ENCODE measurements around the gene HSPA6.

Gene HSPA6

GRCh38 chr1:161495490-161495889 is 28.9 kb upstream of the HSPA6 start:
- Histone ChIP-seq H4K8ac (ENCODE audit: low read depth, low read length) (no peak overlapping the region), H2AK5ac (ENCODE audit: low read depth, low read length) (no peak overlapping the region), H2BK5ac (ENCODE audit: low read length) (no peak overlapping the region), H3K18ac (ENCODE audit: low read length) (no peak overlapping the region), H3K4ac (ENCODE audit: low read length) (no peak overlapping the region), H3K4me1 (ENCODE audit: control insufficient read depth in 2 of 2, insufficient read depth in 1 of 2, low read depth in 1 of 2, low read length in 2 of 2) (no peaks in the 10 kb centered on the region), H4K91ac (ENCODE audit: low read depth, low read length, poor library complexity) (no peak overlapping the region), H3K4me3 (ENCODE audit: low read length in 2 of 2) (no peak overlapping the region), H3K36me3 (replicated peaks in 1 of 2; ENCODE audit: control insufficient read depth in 2 of 2, insufficient read depth in 2 of 2, low read length in 2 of 2) (no peaks in the 10 kb centered on the region), H3K27ac (replicated peaks; ENCODE audit: low read length) (no peak overlapping the region), H2BK120ac (ENCODE audit: low read depth, low read length) (no peak overlapping the region), H3K4me2 (ENCODE audit: insufficient read depth, low read length, poor library complexity, severe bottlenecking) (no peak overlapping the region), H3K9me3 (replicated peaks in 1 of 2; ENCODE audit: control insufficient read depth in 2 of 2, insufficient read depth in 1 of 2, low read depth in 1 of 2, low read length in 2 of 2) (no peaks in the 10 kb centered on the region), H3K14ac (ENCODE audit: low read length) (no peak overlapping the region), H3K23ac (ENCODE audit: low read depth, low read length, poor library complexity) (no peak overlapping the region), H2BK15ac (ENCODE audit: low read length) (no peak overlapping the region), H3K79me1 (ENCODE audit: low read depth, low read length) (no peaks in the 10 kb centered on the region), H2BK12ac (ENCODE audit: low read length) (no peak overlapping the region), H3K27me3 (ENCODE audit: control insufficient read depth in 3 of 3, insufficient read depth in 3 of 3, low read depth in 1 of 3, low read length in 3 of 3) (peaks cover 0 to 4% (median 0%) of the 10 kb centered on the region in 3 experiments), H3K9ac (ENCODE audit: low read depth, low read length, poor library complexity) (no peak overlapping the region), H2AFZ (ENCODE audit: low read length) (no peak overlapping the region)
- no peak for DNase-seq (ENCODE audit: low spot score)

DNA sequence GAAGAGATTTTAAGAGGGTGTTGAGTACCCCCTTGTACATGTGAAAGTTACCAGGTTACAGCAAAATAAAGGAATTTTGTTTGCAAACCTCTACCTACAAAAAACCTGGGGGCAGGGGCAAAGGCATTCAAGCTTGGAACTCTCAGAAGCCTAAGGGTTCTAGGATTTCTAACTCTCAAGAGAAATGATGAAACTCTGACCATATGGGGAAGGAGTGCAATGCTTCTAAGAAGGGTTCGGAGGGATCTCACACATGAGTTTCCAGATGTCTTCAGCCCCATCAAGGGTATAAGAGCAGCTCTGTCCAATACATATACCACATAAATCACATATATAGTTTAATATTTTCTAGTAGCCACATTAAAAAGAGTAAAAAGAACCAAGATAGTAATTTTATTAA is 26.4 kb upstream of the HSPA6 start:
- Histone ChIP-seq H2BK15ac (ENCODE audit: low read length) (no peak overlapping the region), H2BK120ac (ENCODE audit: low read depth, low read length) (no peak overlapping the region), H4K91ac (ENCODE audit: low read depth, low read length, poor library complexity) (no peak overlapping the region), H2BK5ac (ENCODE audit: low read length) (no peak overlapping the region), H3K9me3 (replicated peaks in 1 of 2; ENCODE audit: control insufficient read depth in 2 of 2, insufficient read depth in 1 of 2, low read depth in 1 of 2, low read length in 2 of 2) (no peaks in the 10 kb centered on the region), H3K79me1 (ENCODE audit: low read depth, low read length) (no peaks in the 10 kb centered on the region), H3K18ac (ENCODE audit: low read length) (no peak overlapping the region), H3K27ac (replicated peaks; ENCODE audit: low read length) (no peak overlapping the region), H3K23ac (ENCODE audit: low read depth, low read length, poor library complexity) (no peak overlapping the region), H3K14ac (ENCODE audit: low read length) (no peak overlapping the region), H3K4ac (ENCODE audit: low read length) (no peak overlapping the region), H2AFZ (ENCODE audit: low read length) (no peak overlapping the region), H3K9ac (ENCODE audit: low read depth, low read length, poor library complexity) (no peak overlapping the region), H3K4me2 (ENCODE audit: insufficient read depth, low read length, poor library complexity, severe bottlenecking) (no peak overlapping the region), H2AK5ac (ENCODE audit: low read depth, low read length) (no peak overlapping the region), H3K27me3 (ENCODE audit: control insufficient read depth in 3 of 3, insufficient read depth in 3 of 3, low read depth in 1 of 3, low read length in 3 of 3) (peaks cover 0 to 4% (median 0%) of the 10 kb centered on the region in 3 experiments), H4K8ac (ENCODE audit: low read depth, low read length) (no peak overlapping the region), H2BK12ac (ENCODE audit: low read length) (no peak overlapping the region), H3K4me1 (ENCODE audit: control insufficient read depth in 2 of 2, insufficient read depth in 1 of 2, low read depth in 1 of 2, low read length in 2 of 2) (no peaks in the 10 kb centered on the region), H3K36me3 (replicated peaks in 1 of 2; ENCODE audit: control insufficient read depth in 2 of 2, insufficient read depth in 2 of 2, low read length in 2 of 2) (no peaks in the 10 kb centered on the region), H3K4me3 (ENCODE audit: low read length in 2 of 2) (no peak overlapping the region)
- WGBS, 2 donors (ENCODE audit: extremely low coverage in 2 of 2, insufficient read length in 2 of 2, insufficient replicate concordance in 1 of 2): no CpG with 5 or more reads among the region's 1 CpG
- DNase-seq (ENCODE audit: low spot score): no peak

- Histone ChIP-seq H3K9ac (ENCODE audit: low read depth, low read length, poor library complexity) (no peak overlapping the region), H2BK12ac (ENCODE audit: low read length) (no peak overlapping the region), H3K18ac (ENCODE audit: low read length) (no peak overlapping the region), H2BK15ac (ENCODE audit: low read length) (no peak overlapping the region), H2BK120ac (ENCODE audit: low read depth, low read length) (no peak overlapping the region), H4K91ac (ENCODE audit: low read depth, low read length, poor library complexity) (no peak overlapping the region), H2AFZ (ENCODE audit: low read length) (no peak overlapping the region), H3K4me2 (ENCODE audit: insufficient read depth, low read length, poor library complexity, severe bottlenecking) (no peak overlapping the region), H3K27ac (replicated peaks; ENCODE audit: low read length) (no peak overlapping the region), H4K8ac (ENCODE audit: low read depth, low read length) (no peak overlapping the region), H3K36me3 (replicated peaks in 1 of 2; ENCODE audit: control insufficient read depth in 2 of 2, insufficient read depth in 2 of 2, low read length in 2 of 2) (no peaks in the 10 kb centered on the region), H3K9me3 (replicated peaks in 1 of 2; ENCODE audit: control insufficient read depth in 2 of 2, insufficient read depth in 1 of 2, low read depth in 1 of 2, low read length in 2 of 2) (no peaks in the 10 kb centered on the region), H3K4me1 (ENCODE audit: control insufficient read depth in 2 of 2, insufficient read depth in 1 of 2, low read depth in 1 of 2, low read length in 2 of 2) (no peaks in the 10 kb centered on the region), H3K4me3 (ENCODE audit: low read length in 2 of 2) (no peak overlapping the region), H3K27me3 (ENCODE audit: control insufficient read depth in 3 of 3, insufficient read depth in 3 of 3, low read depth in 1 of 3, low read length in 3 of 3) (peaks cover 0 to 4% (median 0%) of the 10 kb centered on the region in 3 experiments), H2BK5ac (ENCODE audit: low read length) (no peak overlapping the region), H3K23ac (ENCODE audit: low read depth, low read length, poor library complexity) (no peak overlapping the region), H2AK5ac (ENCODE audit: low read depth, low read length) (no peak overlapping the region), H3K4ac (ENCODE audit: low read length) (no peak overlapping the region), H3K14ac (ENCODE audit: low read length) (no peak overlapping the region), H3K79me1 (ENCODE audit: low read depth, low read length) (no peaks in the 10 kb centered on the region)
- no CpG with 5 or more reads among the region's 2 CpGs for WGBS, 2 donors (ENCODE audit: extremely low coverage in 2 of 2, insufficient read length in 2 of 2, insufficient replicate concordance in 1 of 2)
- no peak for DNase-seq (ENCODE audit: low spot score)
Observed at GRCh38 chr1:161498646-161499045, 25.7 kb upstream of the HSPA6 start.

DNA sequence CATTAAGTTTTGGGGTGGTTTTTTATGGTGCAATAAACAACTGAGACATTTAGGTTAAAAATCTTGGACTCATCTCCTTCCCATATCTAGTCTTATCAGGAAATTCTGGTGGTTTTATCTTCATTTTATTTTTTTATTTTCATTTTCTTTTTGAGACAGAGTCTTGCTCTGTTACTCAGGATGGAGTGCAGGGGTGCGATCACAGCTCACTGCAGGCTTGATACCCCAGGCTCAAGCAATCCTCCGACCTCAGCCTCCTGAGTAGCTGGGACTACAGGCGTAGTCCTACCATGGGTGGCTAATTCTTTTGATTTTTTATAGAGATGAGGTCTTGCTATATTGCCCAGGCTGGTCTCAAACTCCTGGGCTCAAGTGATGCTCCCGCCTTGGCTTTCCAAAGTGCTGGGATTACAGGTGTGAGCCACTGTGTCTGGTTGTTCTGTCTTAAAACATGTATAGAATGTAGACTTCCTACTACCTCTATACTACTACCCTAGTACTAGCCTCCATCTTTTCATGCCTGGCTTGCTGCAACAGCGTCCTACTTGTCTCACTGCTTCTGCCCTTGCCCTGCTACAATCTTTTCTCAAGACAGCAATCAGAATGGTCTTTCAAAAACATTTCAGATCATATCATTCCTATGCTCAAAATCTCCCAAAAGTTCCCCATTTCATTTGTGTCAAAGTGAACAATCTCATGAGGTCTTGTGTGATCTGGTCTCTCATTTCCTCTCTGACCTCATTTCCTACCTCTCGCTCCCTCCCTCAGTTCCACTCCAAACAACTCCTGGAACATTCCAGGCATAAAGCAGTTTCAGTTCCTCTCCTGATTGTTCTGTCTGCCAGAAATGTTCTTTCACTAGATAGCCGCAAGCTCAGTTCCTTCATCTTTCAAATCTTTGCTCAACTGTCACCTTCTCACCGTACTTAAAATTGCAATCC is 25.0 kb upstream of the HSPA6 start:
- no peaks in the 10 kb centered on the region for H3K36me3 ChIP-seq (replicated peaks in 1 of 2; ENCODE audit: control insufficient read depth in 2 of 2, insufficient read depth in 2 of 2, low read length in 2 of 2)
- WGBS, 2 donors (ENCODE audit: extremely low coverage in 2 of 2, insufficient read length in 2 of 2, insufficient replicate concordance in 1 of 2): no CpG with 5 or more reads among the region's 8 CpGs
- no peak overlapping the region for H2BK120ac ChIP-seq (ENCODE audit: low read depth, low read length)
- no peaks in the 10 kb centered on the region for H3K9me3 ChIP-seq (replicated peaks in 1 of 2; ENCODE audit: control insufficient read depth in 2 of 2, insufficient read depth in 1 of 2, low read depth in 1 of 2, low read length in 2 of 2)
- H2BK5ac ChIP-seq (ENCODE audit: low read length): no peak overlapping the region
- H3K18ac ChIP-seq (ENCODE audit: low read length): no peak overlapping the region
- H3K14ac ChIP-seq (ENCODE audit: low read length): no peak overlapping the region
- H3K23ac ChIP-seq (ENCODE audit: low read depth, low read length, poor library complexity): no peak overlapping the region
- no peaks in the 10 kb centered on the region for H3K79me1 ChIP-seq (ENCODE audit: low read depth, low read length)
- H3K27me3 ChIP-seq (ENCODE audit: control insufficient read depth in 3 of 3, insufficient read depth in 3 of 3, low read depth in 1 of 3, low read length in 3 of 3): peaks cover 0 to 4% (median 0%) of the 10 kb centered on the region in 3 experiments
- H2BK15ac ChIP-seq (ENCODE audit: low read length): no peak overlapping the region
- no peak overlapping the region for H4K91ac ChIP-seq (ENCODE audit: low read depth, low read length, poor library complexity)
- no peak overlapping the region for H4K8ac ChIP-seq (ENCODE audit: low read depth, low read length)
- H3K27ac ChIP-seq (replicated peaks; ENCODE audit: low read length): no peak overlapping the region
- no peak for DNase-seq (ENCODE audit: low spot score)
- no peak overlapping the region for H2AFZ ChIP-seq (ENCODE audit: low read length)
- no peak overlapping the region for H3K4me2 ChIP-seq (ENCODE audit: insufficient read depth, low read length, poor library complexity, severe bottlenecking)
- no peak overlapping the region for H3K9ac ChIP-seq (ENCODE audit: low read depth, low read length, poor library complexity)
- H2AK5ac ChIP-seq (ENCODE audit: low read depth, low read length): no peak overlapping the region
- no peak overlapping the region for H3K4ac ChIP-seq (ENCODE audit: low read length)
- H3K4me1 ChIP-seq (ENCODE audit: control insufficient read depth in 2 of 2, insufficient read depth in 1 of 2, low read depth in 1 of 2, low read length in 2 of 2): no peaks in the 10 kb centered on the region
- no peak overlapping the region for H3K4me3 ChIP-seq (ENCODE audit: low read length in 2 of 2)
- H2BK12ac ChIP-seq (ENCODE audit: low read length): no peak overlapping the region
